Measurements from ENCODE around the gene TMCC2.

TMCC2 gene

DNA sequence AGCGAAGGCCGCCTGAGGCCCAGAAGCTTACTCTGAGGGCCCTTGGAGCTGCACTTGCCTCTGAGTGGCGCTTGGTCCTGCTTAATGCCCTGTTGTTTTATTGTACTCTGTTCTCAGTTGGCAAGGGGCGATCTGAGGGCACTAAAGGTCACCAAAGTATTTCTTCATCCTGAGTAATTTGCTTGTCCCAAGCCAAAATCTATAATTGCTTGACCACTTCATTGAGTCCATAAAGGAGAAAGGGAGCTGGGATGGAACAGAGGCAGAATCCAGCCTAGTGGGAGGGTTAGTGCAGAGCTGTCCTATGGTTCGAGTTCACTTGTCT is 94.2 kb downstream of the TMCC2 start:
- DNase-seq (ENCODE audit: extremely low read depth in 1 of 2, low read depth in 1 of 2), result no peak
